HL-60 (cell line): ENCODE data around the gene IL22RA2.
"Not testable (repeated sequence)": the region's sequence is repeated elsewhere in the genome, so short reads cannot be mapped to it uniquely, and the experiment has no call there.

ENCODE experiments used
- DNase-seq, 2 experiments: peaks; one replicate each; pipeline ENCODE4 v3.0.0-alpha.2; 2010 to 2020; ENCODE audit warnings: low read depth in 1 of 2, low spot score in 1 of 2
- H3K27ac ChIP-seq: fragments of 250-450 bp; sonication (Bioruptor Pico); replicated peaks from 2 replicates; pipeline ENCODE4 v1.5.1; 2020; ENCODE audit warnings: mild to moderate bottlenecking, moderate library complexity
- H3K27me3 ChIP-seq: fragments of 250-450 bp; sonication (Bioruptor Pico); 2 replicates; pipeline ENCODE4 v1.5.1; 2021; ENCODE audit warnings: mild to moderate bottlenecking, moderate library complexity; ENCODE audit not compliant: insufficient read depth, poor library complexity, severe bottlenecking
- H3K4me3 ChIP-seq: replicated peaks from 2 replicates; pipeline ENCODE4 v1.5.1; 2011; ENCODE audit warnings: mild to moderate bottlenecking, control low read depth, low read length; ENCODE audit not compliant: insufficient read depth
- CTCF ChIP-seq: IDR thresholded peaks from one replicate; pipeline ENCODE4 v1.5.1; 2011; ENCODE audit warnings: low read length, control low read depth, inconsistent platforms; ENCODE audit not compliant: insufficient read depth
- GABPA ChIP-seq: IDR thresholded peaks from 2 replicates; pipeline ENCODE4 v1.6.1; 2012; ENCODE audit warnings: low read depth
- POLR2AphosphoS5 ChIP-seq: IDR thresholded peaks from 2 replicates; pipeline ENCODE4 v1.6.1; 2012; ENCODE audit warnings: low read depth
- REST ChIP-seq: IDR thresholded peaks from 2 replicates; pipeline ENCODE4 v1.6.1; 2012; ENCODE audit warnings: low read depth; ENCODE audit not compliant: insufficient replicate concordance
- SPI1 ChIP-seq: IDR thresholded peaks from 2 replicates; pipeline ENCODE4 v1.6.1; 2012; ENCODE audit warnings: low read depth, mild to moderate bottlenecking, borderline replicate concordance

IL22RA2 gene

GRCh38 chr6:137216106-137216505 is 42.7 kb upstream of the IL22RA2 start:
- Histone ChIP-seq H3K27ac (peak overlapping the region; percentile 91; the same call in 1 of the 2 replicates), H3K4me3 (peak overlapping the region; percentile 81), H3K27me3 (no peaks in the 10 kb centered on the region)
- DNase-seq: no peak
- TF ChIP-seq POLR2AphosphoS5 (no peak), GABPA (no peak), CTCF (no peak), REST (no peak), SPI1 (no peak)

- DNase-seq, H3K4me3 ChIP-seq, H3K27ac ChIP-seq, H3K27me3 ChIP-seq: not testable (repeated sequence)
Measured at GRCh38 chr6:137215630-137216029, 42.2 kb upstream of the IL22RA2 start.

GRCh38 chr6:137214931-137215330 is 41.5 kb upstream of the IL22RA2 start:
- no peak for TF ChIP-seq POLR2AphosphoS5
- TF ChIP-seq SPI1: no peak
- no peak for TF ChIP-seq REST
- no peak for TF ChIP-seq GABPA
- TF ChIP-seq CTCF: no peak
- H3K27me3 ChIP-seq: no peaks in the 10 kb centered on the region
- no peak overlapping the region for H3K4me3 ChIP-seq
- no peak for DNase-seq
- H3K27ac ChIP-seq: no peak overlapping the region

- no peak for DNase-seq
- TF ChIP-seq SPI1: no peak
- no peak for TF ChIP-seq REST
- no peak for TF ChIP-seq GABPA
- Histone ChIP-seq H3K27me3 (no peaks in the 10 kb centered on the region), H3K4me3 (no peak overlapping the region), H3K27ac (no peak overlapping the region)
Measured at GRCh38 chr6:137213813-137214212, 40.4 kb upstream of the IL22RA2 start.
